ENCODE data around the gene TRMT5.

GRCh38 chr14:60945984-60946383, 34.9 kb downstream of the TRMT5 start:
- TF ChIP-seq CTCF (IDR thresholded peaks at IDR 0.05; ENCODE audit: low read length) (no peak), EZH2 (optimal IDR thresholded peaks at IDR 0.05; ENCODE audit: low read depth, low read length) (no peak), EZH2phosphoT487 (IDR thresholded peaks at IDR 0.05; ENCODE audit: low read length) (no peak)

Measured in MM.1S (cell line).